GM18868 (cell line): ENCODE measurements around the gene PSMD1.
A peak's percentile ranks its signal among the peaks of the same experiment; 100 is the strongest.
"Not testable (repeated sequence)": the region's sequence is repeated elsewhere in the genome, so short reads cannot be mapped to it uniquely, and the experiment has no call there.

Source experiments
- ATAC-seq: cut with Tn5 transposase; IDR thresholded peaks from one replicate; pipeline ENCODE4 v1.9.1; 2021; ENCODE audit warnings: mild to moderate bottlenecking, moderate library complexity; ENCODE audit not compliant: unreplicated experiment

Gene PSMD1

GRCh38 chr2:231140808-231141207 lies 84.1 kb downstream of the PSMD1 start:
- ATAC-seq, result not testable (repeated sequence)

DNA sequence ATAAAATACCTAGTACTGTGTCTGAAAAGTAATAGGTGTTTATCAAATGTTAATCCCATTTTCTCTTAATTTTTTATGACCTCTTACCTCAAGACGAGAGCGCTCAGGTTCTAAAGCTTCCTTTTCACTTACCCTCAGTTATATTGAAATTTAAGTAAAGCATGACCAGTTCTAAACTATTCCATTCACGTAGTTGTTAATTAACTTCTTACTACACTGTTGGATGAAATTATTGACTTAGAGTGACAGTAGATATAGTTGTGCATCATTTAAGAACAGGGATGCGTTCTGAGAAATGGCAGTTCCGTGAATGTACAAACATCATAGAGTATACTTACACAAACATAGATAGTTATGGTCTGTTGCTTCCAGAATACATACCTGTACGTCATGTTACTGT lies 88.2 kb downstream of the PSMD1 start:
- no peak for ATAC-seq

GRCh38 chr2:231146665-231147064 lies 90.0 kb downstream of the PSMD1 start:
- ATAC-seq, result no peak

GRCh38 chr2:231152800-231153557 lies 96.3 kb downstream of the PSMD1 start:
- no peak for ATAC-seq

- no peak for ATAC-seq
These were observed 102.6 kb downstream of the PSMD1 start for GRCh38 chr2:231159306-231159705.

- no peak for ATAC-seq
These were observed 104.0 kb downstream of the PSMD1 start for GRCh38 chr2:231160701-231161100.

GRCh38 chr2:231161252-231161839 lies 104.7 kb downstream of the PSMD1 start:
- peak; percentile 65 for ATAC-seq

DNA sequence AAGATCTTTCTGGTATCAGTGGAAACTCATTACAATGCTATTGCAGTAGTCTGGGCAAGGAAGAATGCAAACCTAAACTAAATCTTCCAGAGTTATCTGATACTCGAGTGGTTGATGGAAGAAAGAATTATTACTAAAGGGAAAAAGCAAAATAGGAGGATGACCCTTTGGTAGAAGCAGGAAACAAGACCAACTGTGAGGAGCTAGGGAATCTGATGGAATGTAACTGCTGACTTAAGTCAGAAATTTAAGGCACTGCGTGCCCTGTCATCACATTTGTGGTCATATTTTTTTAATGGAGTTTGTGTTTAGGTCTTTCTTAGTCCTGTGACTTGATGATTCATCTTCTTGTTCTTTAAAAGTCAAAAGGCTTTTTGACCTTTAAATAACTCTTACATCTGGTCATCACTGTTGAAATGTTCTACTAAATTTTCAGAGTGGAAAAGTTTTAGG lies 105.2 kb downstream of the PSMD1 start:
- no peak for ATAC-seq

DNA sequence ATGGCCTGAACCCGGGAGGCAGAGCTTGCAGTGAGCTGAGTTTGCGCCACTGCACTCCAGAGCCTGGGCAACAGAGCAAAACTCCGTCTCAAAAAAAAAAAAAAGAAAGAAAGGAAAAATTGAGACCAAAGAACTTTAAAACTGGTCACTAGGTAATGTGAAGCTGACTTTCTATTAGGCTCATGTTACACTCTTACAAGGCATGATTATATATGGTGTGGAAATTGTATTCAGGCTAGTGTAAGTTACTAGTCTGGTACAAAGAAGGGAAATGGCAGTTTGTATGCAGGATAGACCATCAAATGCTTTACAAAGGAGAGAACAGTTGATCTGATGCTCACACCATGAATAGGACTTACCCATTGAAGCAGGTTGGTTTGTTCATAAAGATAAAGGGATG lies 106.3 kb downstream of the PSMD1 start:
- ATAC-seq, result no peak

DNA sequence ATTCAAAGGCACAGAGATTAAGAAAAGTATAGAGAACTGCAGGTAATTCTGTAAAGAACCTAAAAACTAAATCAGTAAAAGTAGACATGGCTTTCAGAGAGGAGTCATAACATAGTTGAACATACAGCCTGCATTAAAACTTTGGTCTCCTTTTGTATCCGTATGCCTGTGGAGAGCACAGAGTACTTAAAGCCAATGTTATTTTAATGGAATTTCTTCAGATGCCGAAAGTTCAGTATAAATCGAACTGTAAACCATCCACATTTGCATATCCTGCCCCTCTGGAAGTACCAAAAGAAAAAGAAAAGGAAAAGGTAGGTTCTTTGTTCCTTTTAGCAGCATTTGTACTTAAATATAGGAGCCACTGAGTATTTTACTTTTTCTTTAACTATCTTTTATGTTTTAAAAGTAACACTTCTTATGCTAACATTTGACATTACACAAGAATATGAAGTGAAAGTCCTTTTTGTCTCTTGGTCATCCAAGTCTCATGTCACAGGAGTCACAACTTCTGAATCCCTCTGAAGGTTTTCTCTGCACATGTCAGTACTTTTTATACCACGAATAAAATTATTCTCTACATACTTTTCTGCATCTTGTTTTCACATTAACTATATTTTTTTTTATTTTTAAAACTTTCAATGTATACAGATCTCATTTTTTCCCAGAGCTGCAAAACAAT lies 106.9 kb downstream of the PSMD1 start:
- ATAC-seq, result no peak

DNA sequence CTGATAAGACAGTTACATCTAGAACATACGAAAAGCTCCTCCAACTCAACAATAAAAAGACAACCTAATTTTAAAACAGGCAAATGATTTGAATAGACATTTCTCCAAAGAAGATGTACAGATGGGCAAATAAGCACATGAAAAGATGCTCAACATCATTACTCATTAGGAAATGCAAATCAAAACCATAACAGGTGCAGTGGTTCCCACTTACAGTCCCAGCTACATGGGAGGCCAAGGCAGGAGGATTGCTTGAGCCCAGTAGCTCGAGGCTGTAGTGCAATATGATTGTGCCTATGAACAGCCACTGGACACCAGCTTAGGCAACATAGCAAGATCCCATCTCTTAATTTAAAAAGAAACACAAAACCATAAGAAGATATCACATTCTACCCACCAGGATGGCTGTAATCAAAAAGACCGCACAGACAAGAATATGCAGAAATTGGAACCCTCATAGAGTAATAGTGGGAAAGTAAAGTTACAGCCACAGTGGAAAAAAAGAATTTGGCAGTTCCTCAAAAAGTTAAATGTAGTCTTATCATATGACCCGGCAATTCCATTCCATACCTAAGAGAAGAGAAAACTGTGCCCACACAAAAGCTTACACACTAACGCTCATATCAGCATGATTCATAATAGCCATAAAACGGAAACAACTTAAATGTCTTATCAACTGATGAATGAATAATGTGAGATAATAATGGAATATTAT lies 111.2 kb downstream of the PSMD1 start:
- ATAC-seq, result no peak

- ATAC-seq, result no peak
These were observed 111.9 kb downstream of the PSMD1 start for GRCh38 chr2:231168460-231169139.

DNA sequence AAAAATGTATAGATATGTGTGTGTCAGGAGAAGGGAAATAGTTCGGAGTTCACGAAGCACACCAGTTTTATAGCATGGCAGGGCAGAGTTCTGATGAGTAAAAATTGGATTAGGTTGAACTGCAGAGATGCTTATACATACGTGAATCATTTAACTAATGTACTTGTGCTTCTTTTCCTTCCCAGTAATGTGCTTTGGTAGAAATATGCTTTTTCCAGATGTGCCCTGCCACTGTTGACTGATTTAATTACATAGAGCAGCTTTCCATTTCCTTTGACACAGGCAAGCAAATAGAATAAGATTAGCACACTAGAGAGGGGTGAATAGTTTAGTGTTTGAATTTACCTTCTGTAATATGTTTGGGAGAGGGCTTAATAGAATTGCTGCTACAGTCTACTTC lies 112.8 kb downstream of the PSMD1 start:
- no peak for ATAC-seq

DNA sequence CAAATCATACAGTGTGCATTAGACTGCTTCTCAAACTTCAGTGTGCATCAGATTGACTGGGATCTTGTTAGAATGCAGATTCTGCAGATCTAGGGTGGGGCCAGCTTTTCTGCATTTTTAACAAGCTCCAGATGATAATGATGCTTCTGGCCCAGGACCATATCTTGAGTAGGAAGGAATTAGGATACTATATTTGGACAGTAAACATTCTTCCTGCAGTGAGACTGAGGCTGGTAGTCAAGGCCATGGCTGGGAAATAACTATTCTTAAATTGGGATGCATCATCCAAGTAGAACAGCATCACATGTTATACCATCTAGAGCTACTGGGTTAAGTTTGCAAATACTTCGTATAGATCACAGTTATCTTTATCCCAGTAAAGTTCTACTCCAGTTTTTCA lies 113.4 kb downstream of the PSMD1 start:
- ATAC-seq, result no peak

DNA sequence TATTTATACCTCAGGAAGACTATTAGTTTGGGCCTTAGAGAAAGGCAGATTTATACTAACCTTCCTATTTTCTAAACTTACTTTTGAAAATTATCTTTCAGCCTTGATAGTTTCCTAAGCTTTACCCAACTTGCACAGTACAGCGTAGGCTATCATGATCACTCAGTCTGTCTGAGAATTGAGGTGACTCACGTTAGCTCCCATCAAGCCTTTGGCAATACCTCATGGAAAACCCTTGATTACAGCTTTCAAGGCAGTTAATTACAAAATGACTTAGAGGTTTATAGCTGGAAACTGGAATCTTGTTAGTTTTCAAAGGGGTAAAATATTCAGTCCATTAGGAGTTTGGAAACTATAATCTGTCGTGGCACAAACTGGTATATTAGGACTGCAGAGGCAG lies 115.4 kb downstream of the PSMD1 start:
- no peak for ATAC-seq

- no peak for ATAC-seq
These were observed 117.6 kb downstream of the PSMD1 start for GRCh38 chr2:231174211-231174651.

- ATAC-seq, result no peak
These were observed 119.4 kb downstream of the PSMD1 start for GRCh38 chr2:231176066-231176465.

GRCh38 chr2:231177156-231178025 lies 120.7 kb downstream of the PSMD1 start:
- no peak for ATAC-seq

DNA sequence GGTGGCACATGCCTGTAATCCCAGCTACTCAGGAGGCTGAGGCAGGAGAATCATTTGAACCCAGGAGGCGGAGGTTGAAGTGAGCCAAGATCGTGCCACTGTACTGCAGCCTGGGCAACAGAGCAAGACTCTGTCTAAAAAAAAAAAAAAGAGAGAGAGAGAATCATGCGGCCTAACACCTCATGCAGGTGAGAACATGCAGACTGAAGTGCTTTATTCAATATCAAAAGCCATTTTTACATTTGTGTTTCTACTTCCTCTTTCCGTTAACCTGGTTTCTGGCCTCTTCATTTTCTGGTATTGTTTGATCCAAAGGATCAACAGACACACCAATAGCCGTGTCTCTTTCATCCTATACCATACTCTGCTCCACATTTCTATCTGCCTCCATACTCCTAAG lies 122.1 kb downstream of the PSMD1 start:
- ATAC-seq, result not testable (repeated sequence)
